GM23248 (cell line): Measurements from ENCODE around the gene ADAMTSL2.

Source experiments
- EZH2 ChIP-seq: fragments of 200-600 bp; sonication (generic); IDR thresholded peaks from 2 replicates; pipeline ENCODE4 v1.6.1; 2018; ENCODE audit warnings: antibody characterized with exemption, mild to moderate bottlenecking; ENCODE audit not compliant: insufficient read depth, poor library complexity, severe bottlenecking
- EZH2phosphoT487 ChIP-seq: fragments of 200-600 bp; sonication (generic); IDR thresholded peaks from 2 replicates; pipeline ENCODE4 v1.6.1; 2018; ENCODE audit warnings: antibody characterized with exemption, moderate library complexity, mild to moderate bottlenecking, low read depth; ENCODE audit not compliant: insufficient read depth

DNA sequence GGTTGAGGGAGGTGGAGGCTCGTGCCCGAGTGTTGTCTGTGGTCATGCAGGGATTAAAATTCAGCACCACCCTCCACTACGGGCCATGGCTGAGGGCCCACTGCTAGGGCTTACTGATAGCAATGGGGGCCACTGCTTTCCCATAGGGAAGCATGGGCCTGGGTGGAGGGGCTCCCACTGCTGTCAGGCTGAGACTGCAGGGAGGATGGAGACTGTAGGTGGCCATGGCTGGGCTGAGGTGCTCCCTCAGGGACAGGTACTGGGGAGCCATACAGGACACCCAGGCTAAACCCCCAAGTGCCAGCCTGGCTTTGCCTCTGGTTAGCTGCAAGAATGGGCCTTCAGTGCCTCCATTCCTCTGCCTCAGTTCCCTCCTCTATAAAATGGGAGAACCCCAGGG lies 48.6 kb downstream of the ADAMTSL2 start:
- TF ChIP-seq EZH2: no peak
- TF ChIP-seq EZH2phosphoT487: no peak
